HG03108 (cell line): Measurements from ENCODE around the gene THRA.

Source experiments
- ATAC-seq: cut with Tn5 transposase; IDR thresholded peaks from one replicate; pipeline ENCODE4 v1.9.1; 2021; ENCODE audit warnings: moderate library complexity; ENCODE audit not compliant: unreplicated experiment

Gene THRA

GRCh38 chr17:40079545-40079944 lies 16.8 kb downstream of the THRA start:
- ATAC-seq, result no peak

DNA sequence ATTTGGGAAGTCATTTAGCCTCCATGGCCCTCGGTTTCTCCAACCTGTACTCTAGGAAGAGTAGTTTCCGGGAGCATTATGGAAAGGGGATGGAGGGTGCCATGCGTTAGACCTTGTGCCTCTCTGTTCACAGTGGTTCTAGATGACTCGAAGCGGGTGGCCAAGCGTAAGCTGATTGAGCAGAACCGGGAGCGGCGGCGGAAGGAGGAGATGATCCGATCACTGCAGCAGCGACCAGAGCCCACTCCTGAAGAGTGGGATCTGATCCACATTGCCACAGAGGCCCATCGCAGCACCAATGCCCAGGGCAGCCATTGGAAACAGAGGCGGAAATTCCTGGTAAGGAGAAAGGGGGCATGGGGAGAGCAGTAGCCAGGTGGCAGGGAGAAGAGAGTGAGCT lies 21.7 kb downstream of the THRA start:
- no peak for ATAC-seq

GRCh38 chr17:40086150-40087044 lies 23.6 kb downstream of the THRA start:
- ATAC-seq, result no peak

GRCh38 chr17:40087049-40087794 lies 24.5 kb downstream of the THRA start:
- ATAC-seq, result no peak

DNA sequence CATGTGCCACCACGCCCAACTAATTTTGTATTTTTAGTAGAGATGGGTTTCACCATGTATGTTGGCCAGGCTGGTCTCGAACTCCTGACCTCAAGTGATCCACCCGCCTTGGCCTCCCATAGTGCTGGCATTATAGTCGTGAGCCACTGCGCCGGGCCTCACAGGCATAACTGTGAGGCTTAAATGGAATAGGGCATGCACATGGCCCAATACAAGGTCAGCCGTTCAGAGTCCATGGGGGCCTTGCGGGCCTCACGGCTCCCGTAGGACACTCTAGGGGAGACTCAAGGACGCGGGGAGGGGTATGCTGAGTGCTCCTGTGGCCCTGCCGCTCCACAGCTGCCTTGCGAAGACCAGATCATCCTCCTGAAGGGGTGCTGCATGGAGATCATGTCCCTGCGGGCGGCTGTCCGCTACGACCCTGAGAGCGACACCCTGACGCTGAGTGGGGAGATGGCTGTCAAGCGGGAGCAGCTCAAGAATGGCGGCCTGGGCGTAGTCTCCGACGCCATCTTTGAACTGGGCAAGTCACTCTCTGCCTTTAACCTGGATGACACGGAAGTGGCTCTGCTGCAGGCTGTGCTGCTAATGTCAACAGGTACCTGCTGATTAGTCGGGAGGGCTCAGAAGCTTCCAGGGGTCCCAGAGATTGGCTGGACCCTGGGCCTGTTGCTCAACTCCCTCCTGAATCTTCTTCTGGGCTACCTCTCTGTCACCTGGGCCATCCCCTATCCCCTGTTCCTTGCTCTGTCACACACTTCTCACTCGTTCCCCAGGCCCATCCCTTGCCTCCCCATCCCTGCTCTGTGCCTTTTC lies 25.3 kb downstream of the THRA start:
- ATAC-seq, result no peak

DNA sequence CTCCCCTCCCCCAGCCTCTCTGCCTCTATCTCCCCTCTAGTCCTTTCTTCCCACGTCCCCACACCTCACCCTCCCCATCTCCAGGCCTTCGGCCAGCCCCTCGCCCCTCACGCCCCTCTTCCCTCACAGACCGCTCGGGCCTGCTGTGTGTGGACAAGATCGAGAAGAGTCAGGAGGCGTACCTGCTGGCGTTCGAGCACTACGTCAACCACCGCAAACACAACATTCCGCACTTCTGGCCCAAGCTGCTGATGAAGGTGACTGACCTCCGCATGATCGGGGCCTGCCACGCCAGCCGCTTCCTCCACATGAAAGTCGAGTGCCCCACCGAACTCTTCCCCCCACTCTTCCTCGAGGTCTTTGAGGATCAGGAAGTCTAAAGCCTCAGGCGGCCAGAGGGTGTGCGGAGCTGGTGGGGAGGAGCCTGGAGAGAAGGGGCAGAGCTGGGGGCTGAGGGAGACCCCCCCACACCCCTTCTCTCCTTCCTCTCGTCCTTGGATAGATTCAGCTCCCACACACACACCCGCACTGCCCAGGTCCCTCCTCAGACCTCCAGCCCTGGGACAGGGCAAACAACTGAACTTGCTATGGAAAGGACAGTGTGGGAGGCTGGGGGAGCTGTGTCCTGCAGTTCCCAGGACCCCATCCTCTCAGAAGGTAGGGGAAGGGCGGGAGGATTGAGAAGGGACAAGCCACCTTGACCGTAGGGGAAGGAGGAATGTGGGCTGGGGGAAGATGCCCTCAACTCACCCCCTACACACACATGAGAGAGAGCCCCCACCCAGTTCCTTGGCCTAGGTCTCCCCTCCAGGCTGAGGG lies 26.5 kb downstream of the THRA start:
- no peak for ATAC-seq

- no peak for ATAC-seq
These were observed 27.7 kb downstream of the THRA start for GRCh38 chr17:40090237-40091119.

DNA sequence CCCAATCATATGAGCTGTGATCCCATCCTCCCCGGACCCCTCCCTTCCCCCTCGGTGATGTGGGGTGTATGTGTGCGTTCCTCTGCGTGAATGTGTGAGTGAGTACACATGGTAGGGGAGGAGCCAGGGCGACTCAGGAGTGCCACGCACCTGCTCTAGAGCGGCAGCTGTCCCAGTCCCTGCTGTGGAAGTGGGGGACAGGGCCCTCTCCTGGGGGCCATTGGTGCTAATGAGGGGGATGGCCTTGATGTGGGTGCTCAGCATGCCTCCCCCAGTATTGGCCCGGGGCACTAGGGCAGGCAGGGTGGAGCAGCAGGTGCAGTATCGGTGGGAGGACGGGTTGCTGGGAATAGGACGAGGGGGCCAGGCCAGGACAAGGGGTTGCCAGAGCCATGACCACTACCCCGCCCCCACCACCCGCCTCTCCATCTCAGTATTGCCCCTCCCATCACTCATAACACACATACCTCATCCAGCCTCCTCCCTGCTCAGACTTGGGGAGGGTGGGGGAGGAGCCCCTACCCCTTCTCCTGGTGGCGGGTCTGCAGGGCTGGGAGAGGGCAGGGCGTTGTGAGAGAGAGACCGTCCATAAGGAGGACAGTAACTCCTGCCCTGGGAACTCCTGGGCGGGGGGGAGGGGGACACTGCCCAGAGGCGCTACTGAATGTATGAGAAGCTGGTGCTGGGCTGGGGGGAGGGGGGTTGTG lies 29.1 kb downstream of the THRA start:
- no peak for ATAC-seq

DNA sequence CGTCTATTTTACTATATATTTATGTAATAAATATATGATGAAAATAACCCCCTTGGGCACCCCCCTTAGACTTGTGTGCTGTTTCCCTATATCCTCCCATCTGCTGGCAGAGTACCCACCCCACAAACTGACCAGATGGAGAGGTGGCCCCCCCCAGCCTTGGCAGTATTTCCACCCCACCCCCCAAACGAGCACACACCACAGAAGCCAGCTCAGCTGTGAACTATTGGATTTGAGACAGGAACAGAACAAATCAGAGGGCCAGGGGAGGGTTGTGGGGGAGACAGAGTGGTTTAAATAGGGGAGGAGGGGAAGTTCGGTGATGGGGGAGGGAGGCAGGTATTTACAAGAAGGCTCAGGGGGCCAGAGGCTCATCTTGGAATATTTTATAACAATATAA lies 29.8 kb downstream of the THRA start:
- ATAC-seq, result no peak

GRCh38 chr17:40093005-40093579 lies 30.3 kb downstream of the THRA start:
- no peak for ATAC-seq

DNA sequence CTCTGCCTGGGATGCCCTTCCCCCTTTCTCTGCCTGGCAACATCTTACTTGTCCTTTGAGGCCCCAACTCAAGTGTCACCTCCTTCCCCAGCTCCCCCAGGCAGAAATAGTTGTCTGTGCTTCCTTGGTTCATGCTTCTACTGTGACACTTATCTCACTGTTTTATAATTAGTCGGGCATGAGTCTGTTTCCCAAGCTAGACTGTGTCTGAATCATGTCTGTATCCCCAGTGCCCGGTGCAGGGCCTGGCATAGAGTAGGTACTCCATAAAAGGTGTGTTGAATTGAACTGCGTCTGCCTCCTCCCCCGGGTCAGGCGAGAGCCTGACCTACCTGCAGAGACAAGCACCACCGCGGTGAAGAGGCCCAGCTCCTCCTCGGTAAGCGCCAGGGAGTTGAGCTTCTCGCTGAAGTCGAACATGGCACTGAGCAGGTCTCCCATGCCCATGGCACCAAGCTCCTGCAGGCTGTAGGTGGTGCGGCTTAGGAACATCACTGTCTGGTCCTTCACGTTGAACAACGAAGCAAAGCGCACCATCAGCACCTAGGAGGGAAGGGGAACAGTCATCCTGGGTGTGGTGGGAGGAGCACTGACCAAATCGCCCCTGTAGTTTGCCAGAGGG lies 30.9 kb downstream of the THRA start:
- ATAC-seq, result no peak

- no peak for ATAC-seq
These were observed 32.1 kb downstream of the THRA start for GRCh38 chr17:40094874-40095273.

- no peak for ATAC-seq
These were observed 32.7 kb downstream of the THRA start for GRCh38 chr17:40095351-40095943.

GRCh38 chr17:40095944-40096791 lies 33.4 kb downstream of the THRA start:
- ATAC-seq, result peak; percentile 43

DNA sequence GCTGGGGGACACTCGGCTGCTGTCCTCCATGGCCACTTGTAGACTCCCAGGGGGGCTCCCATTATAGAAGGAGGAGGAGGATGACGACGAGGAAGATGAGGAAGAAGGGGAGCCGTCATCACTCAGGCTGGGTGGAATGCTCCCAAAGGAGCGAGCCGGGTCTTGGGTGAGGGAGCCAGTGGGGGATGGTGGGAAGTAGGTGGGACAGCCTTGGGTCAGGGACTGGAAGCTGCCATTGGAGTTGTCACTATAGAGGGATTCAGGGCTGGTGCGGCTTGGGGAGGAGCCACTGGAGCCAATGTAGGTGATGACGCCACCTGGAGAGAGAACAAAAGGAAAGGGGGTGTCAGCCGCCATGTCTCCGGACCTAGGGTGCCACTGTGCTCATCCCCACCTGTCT lies 34.3 kb downstream of the THRA start:
- ATAC-seq, result no peak

- no peak for ATAC-seq
These were observed 35.4 kb downstream of the THRA start for GRCh38 chr17:40097931-40098845.
